ENCODE results near the gene ERC2.

Gene ERC2

DNA sequence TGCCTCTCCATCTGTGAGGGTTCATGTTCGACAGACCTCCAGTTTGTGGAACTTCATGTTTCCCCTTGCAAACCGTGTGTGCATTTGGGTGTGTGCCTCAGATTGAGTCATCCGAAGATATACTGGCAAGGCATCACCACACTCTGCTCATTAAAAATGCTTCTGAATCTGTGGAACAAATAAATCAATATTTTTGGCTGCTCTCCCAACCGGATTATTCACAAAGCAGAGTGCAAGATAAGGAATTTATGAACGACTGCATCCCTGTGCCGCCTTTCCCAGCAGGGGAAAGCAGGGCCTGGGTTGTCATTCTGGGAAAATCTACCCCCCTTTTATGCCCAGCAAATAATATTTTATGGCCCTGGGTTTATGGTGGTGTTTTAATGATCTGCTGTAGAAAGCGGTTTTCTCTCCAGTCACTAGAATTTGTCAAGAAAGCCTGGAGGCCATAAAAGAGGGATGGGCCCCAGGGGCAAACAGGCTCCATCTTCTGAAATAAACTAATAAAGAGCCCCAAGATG, 976.9 kb downstream of the ERC2 start:
- H3K36me3 ChIP-seq (ENCODE audit: low read length), result no peaks in the 10 kb centered on the region
- no peak overlapping the region for H3K4me2 ChIP-seq (ENCODE audit: low read depth, low read length, poor library complexity, severe bottlenecking)
- H3K9me3 ChIP-seq (ENCODE audit: insufficient read depth, low read length), result no peaks in the 10 kb centered on the region
- H3K27me3 ChIP-seq (ENCODE audit: low read length), result no peaks in the 10 kb centered on the region
- no peaks in the 10 kb centered on the region for H4K20me1 ChIP-seq (ENCODE audit: low read depth, low read length)
- H3K9me2 ChIP-seq (replicated peaks; ENCODE audit: insufficient read depth, low read length), result no peaks in the 10 kb centered on the region; the same call in 1 of the 2 replicates
- H3K9ac ChIP-seq (ENCODE audit: low read length), result no peak overlapping the region
- H2AFZ ChIP-seq (ENCODE audit: low read depth, low read length, severe bottlenecking), result no peak overlapping the region
- no peak overlapping the region for H3K4me3 ChIP-seq (ENCODE audit: insufficient read depth, low read length, poor library complexity, severe bottlenecking)
- no peak overlapping the region for H3K27ac ChIP-seq (ENCODE audit: low read depth, low read length)
- TF ChIP-seq, protein P1, sequence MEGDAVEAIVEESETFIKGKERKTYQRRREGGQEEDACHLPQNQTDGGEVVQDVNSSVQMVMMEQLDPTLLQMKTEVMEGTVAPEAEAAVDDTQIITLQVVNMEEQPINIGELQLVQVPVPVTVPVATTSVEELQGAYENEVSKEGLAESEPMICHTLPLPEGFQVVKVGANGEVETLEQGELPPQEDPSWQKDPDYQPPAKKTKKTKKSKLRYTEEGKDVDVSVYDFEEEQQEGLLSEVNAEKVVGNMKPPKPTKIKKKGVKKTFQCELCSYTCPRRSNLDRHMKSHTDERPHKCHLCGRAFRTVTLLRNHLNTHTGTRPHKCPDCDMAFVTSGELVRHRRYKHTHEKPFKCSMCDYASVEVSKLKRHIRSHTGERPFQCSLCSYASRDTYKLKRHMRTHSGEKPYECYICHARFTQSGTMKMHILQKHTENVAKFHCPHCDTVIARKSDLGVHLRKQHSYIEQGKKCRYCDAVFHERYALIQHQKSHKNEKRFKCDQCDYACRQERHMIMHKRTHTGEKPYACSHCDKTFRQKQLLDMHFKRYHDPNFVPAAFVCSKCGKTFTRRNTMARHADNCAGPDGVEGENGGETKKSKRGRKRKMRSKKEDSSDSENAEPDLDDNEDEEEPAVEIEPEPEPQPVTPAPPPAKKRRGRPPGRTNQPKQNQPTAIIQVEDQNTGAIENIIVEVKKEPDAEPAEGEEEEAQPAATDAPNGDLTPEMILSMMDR (IDR thresholded peaks at IDR 0.05; ENCODE audit: insufficient read depth, low read length, poor library complexity, severe bottlenecking), result no peak
- TF ChIP-seq EZH2phosphoT487 (conservative IDR thresholded peaks at IDR 0.05; ENCODE audit: low read length), result no peak
- no peaks in the 10 kb centered on the region for H3K79me2 ChIP-seq (ENCODE audit: insufficient read depth, low read length)
- no peaks in the 10 kb centered on the region for H3F3A ChIP-seq (ENCODE audit: insufficient read depth)

DNA sequence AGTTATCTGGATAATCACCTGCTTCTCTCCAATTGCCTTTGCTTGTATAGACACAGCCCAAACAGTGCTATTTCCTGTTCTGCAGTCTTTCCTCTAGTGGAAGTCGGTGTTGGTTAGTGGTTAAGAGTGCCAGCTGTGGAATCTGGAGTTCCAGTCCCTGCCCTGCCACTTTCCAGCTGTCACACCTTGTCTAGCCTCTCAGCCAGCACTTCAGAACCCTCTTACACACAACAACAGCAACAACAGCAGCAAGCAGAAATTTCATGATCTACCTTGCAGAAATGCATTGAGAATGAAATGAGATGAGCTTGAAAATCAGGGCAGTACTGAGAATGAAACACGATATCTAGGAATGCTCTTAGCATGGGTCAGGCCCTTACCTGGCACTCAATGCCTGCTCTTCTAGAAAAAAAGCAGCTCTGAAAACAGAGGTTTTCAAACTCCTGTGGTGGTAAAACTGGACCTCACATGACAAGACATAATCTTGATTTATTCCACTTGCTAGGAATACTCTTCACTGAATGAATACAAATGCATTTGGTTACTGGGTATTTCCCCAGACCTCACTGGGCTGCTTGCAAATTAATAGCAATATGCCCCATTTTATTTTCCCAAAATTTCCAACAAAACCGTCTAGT, 977.9 kb downstream of the ERC2 start:
- Histone ChIP-seq H3K9me3 (ENCODE audit: insufficient read depth, low read length) (no peaks in the 10 kb centered on the region), H3K9ac (ENCODE audit: low read length) (no peak overlapping the region), H3K4me3 (ENCODE audit: insufficient read depth, low read length, poor library complexity, severe bottlenecking) (no peak overlapping the region), H3K27me3 (ENCODE audit: low read length) (no peaks in the 10 kb centered on the region), H3K27ac (ENCODE audit: low read depth, low read length) (no peak overlapping the region), H3K36me3 (ENCODE audit: low read length) (no peaks in the 10 kb centered on the region), H4K20me1 (ENCODE audit: low read depth, low read length) (no peaks in the 10 kb centered on the region), H3K9me2 (replicated peaks; ENCODE audit: insufficient read depth, low read length) (no peaks in the 10 kb centered on the region; the same call in 1 of the 2 replicates), H3K79me2 (ENCODE audit: insufficient read depth, low read length) (no peaks in the 10 kb centered on the region), H3K4me2 (ENCODE audit: low read depth, low read length, poor library complexity, severe bottlenecking) (no peak overlapping the region), H3F3A (ENCODE audit: insufficient read depth) (no peaks in the 10 kb centered on the region), H2AFZ (ENCODE audit: low read depth, low read length, severe bottlenecking) (no peak overlapping the region)
- TF ChIP-seq, protein P1 (IDR thresholded peaks at IDR 0.05; ENCODE audit: insufficient read depth, low read length, poor library complexity, severe bottlenecking), result no peak
- no peak for TF ChIP-seq EZH2phosphoT487 (conservative IDR thresholded peaks at IDR 0.05; ENCODE audit: low read length)

DNA sequence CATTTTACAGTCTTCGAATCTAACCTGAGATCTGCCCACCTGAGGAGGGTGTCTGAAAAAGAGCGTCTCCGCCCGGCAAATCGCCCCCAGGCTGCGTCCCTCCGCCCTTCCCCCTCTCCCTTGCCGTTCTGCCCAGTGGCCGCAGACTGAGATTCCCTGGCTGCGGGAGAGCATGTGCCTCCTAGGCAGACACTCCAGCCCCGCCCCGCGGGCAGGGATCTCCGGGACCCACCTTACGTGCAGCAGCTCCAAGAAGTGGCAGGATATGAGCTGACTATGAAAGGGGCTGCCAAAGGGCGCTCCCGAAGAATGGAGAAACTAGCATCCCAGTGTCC, 978.5 kb downstream of the ERC2 start:
- Histone ChIP-seq H2AFZ (ENCODE audit: low read depth, low read length, severe bottlenecking) (no peak overlapping the region), H3K36me3 (ENCODE audit: low read length) (no peaks in the 10 kb centered on the region), H3K79me2 (ENCODE audit: insufficient read depth, low read length) (no peaks in the 10 kb centered on the region), H3K9me3 (ENCODE audit: insufficient read depth, low read length) (no peaks in the 10 kb centered on the region), H3F3A (ENCODE audit: insufficient read depth) (no peaks in the 10 kb centered on the region), H3K27me3 (ENCODE audit: low read length) (no peaks in the 10 kb centered on the region), H3K27ac (ENCODE audit: low read depth, low read length) (no peak overlapping the region), H3K4me2 (ENCODE audit: low read depth, low read length, poor library complexity, severe bottlenecking) (no peak overlapping the region), H3K9me2 (replicated peaks; ENCODE audit: insufficient read depth, low read length) (no peaks in the 10 kb centered on the region; the same call in 1 of the 2 replicates), H4K20me1 (ENCODE audit: low read depth, low read length) (no peaks in the 10 kb centered on the region), H3K4me3 (ENCODE audit: insufficient read depth, low read length, poor library complexity, severe bottlenecking) (no peak overlapping the region), H3K9ac (ENCODE audit: low read length) (no peak overlapping the region)
- TF ChIP-seq, protein P1 (IDR thresholded peaks at IDR 0.05; ENCODE audit: insufficient read depth, low read length, poor library complexity, severe bottlenecking), result no peak
- TF ChIP-seq EZH2phosphoT487 (conservative IDR thresholded peaks at IDR 0.05; ENCODE audit: low read length), result no peak

Measured in SU-DHL-6 (cell line).